OCI-LY1 (cell line): ENCODE results near the gene PLSCR2.
"Not testable (repeated sequence)": the region's sequence is repeated elsewhere in the genome, so short reads cannot be mapped to it uniquely, and the experiment has no call there.

Source experiments
- H2AFZ ChIP-seq: fragments of 200-600 bp; sonication (generic), shearing (Covaris generic); 2 replicates; pipeline ENCODE4 v1.6.0; 2014; ENCODE audit warnings: antibody characterized with exemption, mild to moderate bottlenecking, low read length
- H3F3A ChIP-seq: fragments of 200-600 bp; sonication (generic), shearing (Covaris generic); 2 replicates; pipeline ENCODE4 v1.6.0; 2014; ENCODE audit warnings: mild to moderate bottlenecking, antibody characterized with exemption, low read length, moderate library complexity; ENCODE audit not compliant: insufficient read depth
- H3K27ac ChIP-seq: fragments of 200-600 bp; sonication (generic); 2 replicates; pipeline ENCODE4 v1.5.1; 2014; ENCODE audit warnings: low read length, mixed run types, mild to moderate bottlenecking, low read depth; ENCODE audit not compliant: poor library complexity, severe bottlenecking
- H3K27me3 ChIP-seq: fragments of 200-600 bp; sonication (generic); 2 replicates; pipeline ENCODE4 v1.6.0; 2014; ENCODE audit warnings: antibody characterized with exemption, mild to moderate bottlenecking, low read length, moderate library complexity; ENCODE audit not compliant: insufficient read depth
- H3K36me3 ChIP-seq: fragments of 200-600 bp; sonication (generic); 2 replicates; pipeline ENCODE4 v1.6.1; 2014; ENCODE audit warnings: mild to moderate bottlenecking, antibody characterized with exemption, low read length, moderate library complexity, mixed read lengths; ENCODE audit not compliant: insufficient read depth
- H3K4me1 ChIP-seq: fragments of 200-600 bp; sonication (generic); 2 replicates; pipeline ENCODE4 v1.5.1; 2014; ENCODE audit warnings: mild to moderate bottlenecking, low read length, moderate library complexity; ENCODE audit not compliant: insufficient read depth, severe bottlenecking
- H3K4me2 ChIP-seq: fragments of 200-600 bp; sonication (generic), shearing (Covaris generic); 2 replicates; pipeline ENCODE4 v1.6.1; 2014; ENCODE audit warnings: low read length
- H3K4me3 ChIP-seq: fragments of 200-600 bp; sonication (generic); 2 replicates; pipeline ENCODE4 v1.5.1; 2014; ENCODE audit warnings: low read length, low read depth, mild to moderate bottlenecking, mixed read lengths; ENCODE audit not compliant: poor library complexity, severe bottlenecking
- H3K79me2 ChIP-seq: fragments of 200-600 bp; shearing (Covaris generic); 2 replicates; pipeline ENCODE4 v1.6.1; 2016; ENCODE audit warnings: mixed run types, low read length, mixed read lengths; ENCODE audit not compliant: insufficient read depth
- H3K9ac ChIP-seq: fragments of 200-600 bp; sonication (generic), shearing (Covaris generic); 2 replicates; pipeline ENCODE4 v1.6.1; 2014; ENCODE audit warnings: mild to moderate bottlenecking, low read length, mixed read lengths
- H3K9me2 ChIP-seq: fragments of 200-600 bp; sonication (generic), shearing (Covaris generic); 2 replicates; pipeline ENCODE4 v1.6.1; 2014; ENCODE audit warnings: low read depth, mild to moderate bottlenecking, low read length, mixed read lengths
- H3K9me3 ChIP-seq: fragments of 200-600 bp; shearing (Covaris generic); 2 replicates; pipeline ENCODE4 v1.6.1; 2014; ENCODE audit warnings: low read length, mixed read lengths
- H4K20me1 ChIP-seq: fragments of 200-600 bp; sonication (generic), shearing (Covaris generic); 2 replicates; pipeline ENCODE4 v1.6.0; 2016; ENCODE audit warnings: mild to moderate bottlenecking, low read length; ENCODE audit not compliant: insufficient read depth
- EZH2 ChIP-seq: fragments of 200-600 bp; sonication (generic), shearing (Covaris generic); IDR thresholded peaks from 2 replicates; pipeline ENCODE4 v1.8.0; 2017; ENCODE audit warnings: borderline replicate concordance, mixed run types, mild to moderate bottlenecking, antibody characterized with exemption, low read length, moderate library complexity, mixed read lengths
- TF ChIP-seq, protein P1 (sequence below): fragments of 200-600 bp; sonication (generic), shearing (Covaris generic); IDR thresholded peaks from 2 replicates; pipeline ENCODE4 v1.5.1; 2017; ENCODE audit warnings: mild to moderate bottlenecking, antibody characterized with exemption, low read length, moderate library complexity, mixed read lengths

The PLSCR2 gene

DNA sequence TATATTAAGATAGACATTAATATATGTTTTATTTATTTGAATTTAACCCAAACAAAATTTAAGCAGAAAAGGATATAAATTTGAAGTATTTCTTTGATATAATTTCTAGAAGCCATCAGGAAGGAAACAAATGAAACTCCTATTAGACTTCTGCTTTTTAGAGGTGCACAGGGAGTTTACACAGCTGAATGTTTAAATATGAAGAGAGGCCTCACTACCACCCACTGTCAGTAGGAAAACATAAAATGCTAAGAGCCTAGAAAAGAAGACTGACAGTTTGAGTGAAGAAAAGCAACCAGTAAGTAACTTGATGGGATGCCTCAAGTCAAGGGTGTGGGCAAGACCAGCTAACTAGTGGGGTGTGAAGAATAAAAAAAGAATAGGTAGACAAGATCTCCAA is 19.7 kb downstream of the PLSCR2 start:
- Histone ChIP-seq H3K9me2 (no peaks in the 10 kb centered on the region), H3K9me3 (no peaks in the 10 kb centered on the region), H3K4me1 (no peaks in the 10 kb centered on the region), H2AFZ (no peak overlapping the region), H3K27ac (no peak overlapping the region), H3K9ac (no peak overlapping the region), H3F3A (no peaks in the 10 kb centered on the region), H3K4me2 (no peak overlapping the region), H3K4me3 (no peak overlapping the region), H4K20me1 (no peaks in the 10 kb centered on the region), H3K79me2 (no peaks in the 10 kb centered on the region), H3K36me3 (no peaks in the 10 kb centered on the region), H3K27me3 (no peaks in the 10 kb centered on the region)
- no peak for TF ChIP-seq EZH2
- TF ChIP-seq, protein P1, sequence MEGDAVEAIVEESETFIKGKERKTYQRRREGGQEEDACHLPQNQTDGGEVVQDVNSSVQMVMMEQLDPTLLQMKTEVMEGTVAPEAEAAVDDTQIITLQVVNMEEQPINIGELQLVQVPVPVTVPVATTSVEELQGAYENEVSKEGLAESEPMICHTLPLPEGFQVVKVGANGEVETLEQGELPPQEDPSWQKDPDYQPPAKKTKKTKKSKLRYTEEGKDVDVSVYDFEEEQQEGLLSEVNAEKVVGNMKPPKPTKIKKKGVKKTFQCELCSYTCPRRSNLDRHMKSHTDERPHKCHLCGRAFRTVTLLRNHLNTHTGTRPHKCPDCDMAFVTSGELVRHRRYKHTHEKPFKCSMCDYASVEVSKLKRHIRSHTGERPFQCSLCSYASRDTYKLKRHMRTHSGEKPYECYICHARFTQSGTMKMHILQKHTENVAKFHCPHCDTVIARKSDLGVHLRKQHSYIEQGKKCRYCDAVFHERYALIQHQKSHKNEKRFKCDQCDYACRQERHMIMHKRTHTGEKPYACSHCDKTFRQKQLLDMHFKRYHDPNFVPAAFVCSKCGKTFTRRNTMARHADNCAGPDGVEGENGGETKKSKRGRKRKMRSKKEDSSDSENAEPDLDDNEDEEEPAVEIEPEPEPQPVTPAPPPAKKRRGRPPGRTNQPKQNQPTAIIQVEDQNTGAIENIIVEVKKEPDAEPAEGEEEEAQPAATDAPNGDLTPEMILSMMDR: no peak

DNA sequence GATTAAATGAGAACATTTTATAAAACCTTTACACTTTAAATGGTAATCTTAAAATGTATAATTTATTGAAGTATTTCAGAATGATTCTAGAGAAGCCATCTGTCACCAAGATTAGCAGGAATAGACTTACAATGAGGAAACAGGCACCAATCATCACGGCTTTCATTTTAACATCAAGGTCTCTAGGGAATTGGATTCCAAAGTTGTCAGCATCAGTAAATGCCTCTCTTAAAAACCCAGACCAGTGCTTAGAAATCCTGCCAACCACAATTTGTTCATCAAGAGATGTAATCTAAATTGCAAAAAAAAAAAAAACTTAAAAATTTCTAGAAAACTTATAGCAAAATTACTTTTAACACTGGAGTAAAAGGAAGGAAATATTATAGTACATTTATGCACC is 20.3 kb downstream of the PLSCR2 start:
- Histone ChIP-seq H3K79me2 (no peaks in the 10 kb centered on the region), H4K20me1 (no peaks in the 10 kb centered on the region), H3K4me1 (no peaks in the 10 kb centered on the region), H3K27ac (no peak overlapping the region), H3K4me3 (no peak overlapping the region), H3K27me3 (no peaks in the 10 kb centered on the region), H3K36me3 (no peaks in the 10 kb centered on the region), H3K9me3 (no peaks in the 10 kb centered on the region), H3K4me2 (no peak overlapping the region), H3K9me2 (no peaks in the 10 kb centered on the region), H3K9ac (no peak overlapping the region), H2AFZ (no peak overlapping the region), H3F3A (no peaks in the 10 kb centered on the region)
- TF ChIP-seq, protein P1: no peak
- TF ChIP-seq EZH2: no peak

DNA sequence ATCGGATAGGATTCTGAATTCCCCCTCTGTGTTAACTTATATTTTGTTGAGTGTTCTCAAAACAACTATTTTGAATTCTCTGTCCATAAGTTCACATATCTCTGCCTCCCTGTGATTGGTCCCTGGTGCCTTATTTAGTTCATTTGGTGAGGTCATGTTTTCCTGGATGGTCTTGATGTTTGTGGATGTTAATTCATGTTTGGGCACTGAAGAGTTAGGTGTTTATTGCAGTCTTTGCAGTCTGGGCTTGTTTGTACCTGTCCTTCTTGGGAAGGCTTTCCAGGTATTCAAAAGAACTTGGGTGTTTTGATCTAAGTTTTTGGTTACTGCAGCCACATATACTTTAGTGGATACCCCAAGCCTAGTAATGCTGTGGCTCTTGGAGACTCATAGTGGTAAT is 23.3 kb downstream of the PLSCR2 start:
- H3K36me3 ChIP-seq: no peaks in the 10 kb centered on the region

DNA sequence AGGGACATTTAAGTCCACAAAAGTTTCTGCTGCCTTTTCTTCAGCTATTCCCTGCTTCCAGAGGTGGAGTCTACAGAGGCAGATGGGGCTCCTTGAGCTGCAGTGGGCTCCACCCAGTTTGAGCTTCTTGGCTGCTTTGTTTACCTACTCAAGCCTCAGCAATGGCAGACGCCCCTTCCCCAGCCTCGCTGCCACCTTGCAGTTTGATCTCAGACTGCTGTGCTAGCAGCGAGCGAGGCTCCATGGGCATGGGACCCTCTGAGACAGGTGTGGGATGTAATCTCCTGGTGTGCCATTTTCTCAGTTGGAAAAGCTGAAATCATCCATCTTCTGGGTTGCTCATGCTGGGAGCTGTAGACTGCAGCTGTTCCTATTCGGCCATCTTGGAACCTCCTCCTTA is 29.1 kb downstream of the PLSCR2 start:
- not testable (repeated sequence) for H2AFZ ChIP-seq, H3K4me3 ChIP-seq, H3F3A ChIP-seq, H3K4me1 ChIP-seq, H4K20me1 ChIP-seq, H3K9me3 ChIP-seq, H3K27ac ChIP-seq, H3K9ac ChIP-seq, H3K36me3 ChIP-seq, H3K9me2 ChIP-seq, H3K4me2 ChIP-seq, H3K27me3 ChIP-seq, H3K79me2 ChIP-seq

More for the DNA sequence above, 23.3 kb downstream of the PLSCR2 start:
- H3K4me3 ChIP-seq: no peak overlapping the region
- TF ChIP-seq, protein P1: no peak
- no peak overlapping the region for H3K27ac ChIP-seq
- no peaks in the 10 kb centered on the region for H3K4me1 ChIP-seq
- no peaks in the 10 kb centered on the region for H3K27me3 ChIP-seq
- no peaks in the 10 kb centered on the region for H3K79me2 ChIP-seq
- H3F3A ChIP-seq: no peaks in the 10 kb centered on the region
- no peaks in the 10 kb centered on the region for H4K20me1 ChIP-seq
- H3K4me2 ChIP-seq: no peak overlapping the region
- H3K9me2 ChIP-seq: no peaks in the 10 kb centered on the region
- H3K9me3 ChIP-seq: no peaks in the 10 kb centered on the region
- H2AFZ ChIP-seq: no peak overlapping the region
- no peak overlapping the region for H3K9ac ChIP-seq
